Measurements from ENCODE around the gene KIF26A.

The KIF26A gene

DNA sequence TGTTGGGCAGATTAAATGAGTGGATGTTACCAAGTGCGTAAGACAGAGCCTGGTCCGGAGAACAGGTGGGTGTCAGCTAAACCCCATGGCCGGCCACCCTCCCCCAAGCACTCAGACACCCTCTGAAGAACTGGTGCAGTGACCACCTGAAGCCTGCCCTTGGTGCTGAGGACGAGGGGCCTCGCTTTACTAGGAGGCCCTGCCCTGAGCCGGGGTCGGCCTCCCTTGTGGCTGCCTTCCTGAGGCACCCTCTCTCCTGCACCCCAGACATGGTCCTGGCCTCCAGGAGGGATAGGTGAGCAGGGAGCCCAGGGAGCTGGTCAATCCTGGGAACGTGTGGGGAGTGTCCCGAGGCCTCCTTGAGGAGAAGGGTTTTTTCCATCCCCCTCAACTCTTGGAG is 4.9 kb upstream of the KIF26A start:
- no peak for DNase-seq

GRCh38 chr14:104134061-104134965 is 4.1 kb upstream of the KIF26A start:
- DNase-seq: no peak

DNA sequence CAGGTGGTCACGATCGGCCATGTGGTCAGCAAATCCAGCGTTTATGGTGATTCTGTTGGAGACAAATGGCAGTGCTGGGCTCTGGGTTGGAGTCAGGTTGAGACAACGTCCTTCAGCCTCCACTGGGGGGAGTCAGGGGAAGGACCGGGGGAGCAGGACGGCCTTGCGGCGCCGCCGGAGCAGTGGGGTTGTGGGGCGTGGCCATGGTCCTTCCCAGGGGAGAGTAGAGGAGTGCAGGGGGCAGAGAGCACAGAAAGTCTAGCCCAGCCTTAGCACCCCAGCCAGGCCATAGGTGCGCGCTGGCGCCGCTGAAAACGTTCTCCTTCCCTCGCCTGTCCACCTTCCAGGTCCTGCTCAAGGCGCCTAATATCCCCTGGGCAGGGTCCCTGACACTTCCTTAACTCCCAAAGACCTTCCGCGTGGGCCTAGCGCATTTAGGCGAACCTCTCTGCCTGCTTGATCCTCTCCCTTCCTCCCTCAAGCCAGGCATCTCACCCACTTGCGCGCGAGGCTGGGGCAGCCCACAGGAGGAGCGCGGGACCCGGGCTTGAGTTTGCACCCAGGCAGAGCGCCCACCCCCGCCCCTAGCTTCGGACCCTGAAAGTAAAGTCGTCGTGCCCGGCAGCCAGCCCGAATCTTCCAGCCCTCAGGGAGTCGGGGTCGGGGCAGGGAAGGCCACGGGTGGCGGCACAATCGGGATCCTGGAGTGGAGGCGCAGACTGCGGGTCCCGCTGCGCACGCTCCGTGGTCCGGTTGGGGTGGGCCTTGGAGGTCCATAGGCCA is 3.1 kb upstream of the KIF26A start:
- no peak for DNase-seq

- DNase-seq: no peak
Measured at GRCh38 chr14:104135904-104136471, 2.4 kb upstream of the KIF26A start.

- DNase-seq: no peak
Measured at GRCh38 chr14:104136472-104137296, 1.7 kb upstream of the KIF26A start.

DNA sequence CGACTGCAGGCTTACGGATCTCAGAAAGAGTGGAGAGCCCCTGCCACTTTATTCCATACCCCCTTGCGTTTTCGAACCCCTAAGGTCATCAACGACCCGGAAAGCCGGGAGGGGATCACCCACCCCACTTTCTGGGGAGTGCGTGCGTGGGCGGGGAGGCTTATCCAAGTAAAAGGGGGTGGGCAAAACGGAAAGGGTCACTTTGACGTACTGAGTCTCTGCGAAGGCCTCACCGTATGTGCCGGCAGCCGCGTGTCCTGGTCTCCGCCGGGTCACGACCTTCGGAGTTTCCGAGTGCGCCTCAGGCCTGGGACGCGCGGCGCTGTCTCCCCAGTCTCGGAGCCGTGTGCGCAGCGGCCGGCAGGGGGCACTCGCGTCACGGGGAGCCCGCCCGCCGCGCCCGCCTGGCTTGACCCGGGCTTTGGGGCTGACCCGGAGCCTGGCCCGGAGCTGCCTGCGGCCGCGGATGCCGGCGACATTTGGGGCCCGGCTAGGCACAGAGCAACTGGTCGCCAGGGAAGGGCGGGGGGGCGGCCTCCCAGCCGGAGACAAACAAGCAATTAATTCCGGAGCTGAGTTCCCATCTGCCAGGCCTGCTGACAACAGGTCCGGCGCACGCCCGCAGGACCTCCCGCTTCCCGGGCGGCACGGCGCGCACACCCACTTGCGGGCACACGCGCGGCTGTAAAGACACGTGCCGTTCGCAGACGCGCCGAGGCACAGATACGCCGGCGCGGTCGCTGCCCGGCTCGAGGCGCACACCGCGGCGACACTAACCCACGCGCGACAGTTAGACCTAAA is 890 bp upstream of the KIF26A start:
- no peak for DNase-seq

- no peak for DNase-seq
Measured at GRCh38 chr14:104138718-104139459, 502 bp downstream of the KIF26A start.

GRCh38 chr14:104139460-104140212 is 1.2 kb downstream of the KIF26A start:
- no peak for DNase-seq

- no peak for DNase-seq
Measured at GRCh38 chr14:104140213-104140462, 1.8 kb downstream of the KIF26A start.

GRCh38 chr14:104140463-104141331 is 2.3 kb downstream of the KIF26A start:
- DNase-seq: no peak

GRCh38 chr14:104141621-104142091 is 3.3 kb downstream of the KIF26A start:
- DNase-seq: no peak

DNA sequence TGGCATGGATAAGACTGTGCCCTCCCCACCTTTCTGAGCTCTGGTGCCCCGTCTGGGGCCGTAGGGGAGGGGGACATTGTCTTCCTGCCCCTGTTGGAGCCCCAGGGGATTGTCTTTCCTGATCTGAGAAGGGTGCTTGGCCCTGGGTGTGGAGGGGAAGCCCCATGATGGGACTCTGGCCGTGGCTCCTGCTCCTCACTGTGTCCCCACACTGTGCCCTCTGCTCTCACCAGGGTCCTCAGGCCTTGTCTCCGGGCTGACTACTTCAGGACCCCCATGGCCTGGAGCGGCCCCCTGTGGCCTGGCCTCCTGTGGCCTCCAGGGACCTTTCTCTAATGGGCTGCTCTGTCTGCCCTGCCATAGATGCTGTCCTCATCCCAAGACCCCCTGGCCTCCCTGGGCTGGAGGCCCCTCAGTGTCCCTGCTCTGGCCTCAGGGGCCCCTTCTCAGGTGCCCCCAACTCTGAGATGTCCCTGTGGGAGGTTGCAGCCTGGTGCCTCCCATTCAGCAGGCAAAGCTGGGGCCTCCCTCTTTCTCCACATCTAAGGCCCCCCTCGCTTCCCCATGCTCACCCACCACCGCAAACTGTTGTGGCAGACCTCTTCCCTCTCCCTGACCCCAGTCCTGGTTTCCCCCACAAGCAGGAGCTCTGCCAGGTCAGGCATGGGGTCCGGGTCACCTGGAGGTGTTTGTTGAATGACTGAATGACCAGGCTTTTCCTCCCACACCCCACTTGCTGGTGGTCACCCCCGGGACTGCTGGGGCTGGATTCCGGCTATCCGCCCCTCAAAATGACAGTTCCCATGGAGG is 4.0 kb downstream of the KIF26A start:
- DNase-seq: no peak

- no peak for DNase-seq
Measured at GRCh38 chr14:104142946-104143470, 4.6 kb downstream of the KIF26A start.

DNA sequence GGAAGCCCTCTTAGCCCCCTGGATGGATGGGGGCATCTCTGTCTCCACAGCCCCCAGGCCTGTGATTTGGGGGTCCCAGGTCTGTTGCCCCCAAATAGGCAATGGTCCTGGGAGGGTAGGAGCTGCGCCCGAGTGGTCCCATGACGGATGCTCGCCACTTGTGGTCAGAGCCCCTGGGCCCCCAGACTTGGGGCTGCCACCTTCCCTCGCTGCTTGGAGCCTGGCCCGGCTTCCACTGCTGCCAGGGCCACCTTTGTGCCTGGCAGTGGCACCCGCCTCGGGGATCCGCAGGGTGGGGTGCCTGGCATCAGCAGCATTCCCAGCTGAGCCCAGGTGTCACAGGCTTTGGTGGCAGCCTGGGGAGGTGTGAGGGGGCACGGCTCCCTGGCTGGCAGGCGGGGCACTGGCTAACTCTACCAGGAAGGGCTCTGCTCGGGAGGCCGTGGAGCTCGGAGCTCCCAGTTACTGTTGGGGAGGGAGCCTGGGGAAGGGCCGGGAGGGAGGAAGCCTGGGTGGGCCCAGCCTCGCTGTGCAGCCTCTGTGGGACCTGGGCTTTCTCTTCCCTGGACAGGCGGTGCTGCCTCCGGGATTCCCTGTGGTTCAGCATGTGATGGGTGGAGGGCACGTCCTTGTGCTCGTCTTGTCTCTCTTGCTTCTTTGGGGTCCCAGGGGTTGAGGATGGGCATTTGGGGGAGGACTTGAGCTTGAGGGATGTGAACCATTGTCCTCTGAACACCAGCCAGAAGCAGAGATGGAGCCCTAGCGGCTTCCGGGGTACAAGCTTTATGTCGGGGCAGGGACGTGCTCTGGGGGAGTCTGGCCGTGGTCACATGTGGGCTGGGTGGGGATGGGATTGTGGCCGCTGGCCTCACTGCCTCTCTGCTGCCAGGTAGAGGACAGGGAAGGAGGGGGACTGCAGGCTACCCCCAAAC is 5.4 kb downstream of the KIF26A start:
- no peak for DNase-seq

- DNase-seq: no peak
Measured at GRCh38 chr14:104144453-104144790, 6.0 kb downstream of the KIF26A start.

- no peak for DNase-seq
Measured at GRCh38 chr14:104144911-104145825, 6.8 kb downstream of the KIF26A start.
